Mesothelial cell of epicardium (in vitro differentiated cells): Measurements from ENCODE around the gene KCNQ1OT1. TPM values are rescaled to one million over a fixed set of nuclear protein-coding genes. Genes with fewer than 3 reads are reported as not detected.

Experiments
- DNase-seq, 2 experiments: peaks; one replicate each; pipeline ENCODE4 v3.0.0; 2021; ENCODE audit warnings: low spot score in 2 of 2; ENCODE audit not compliant: unreplicated experiment in 2 of 2
- H3K27ac Mint-ChIP-seq: 2 replicates; pipeline ENCODE4 v1.8.0; 2021; ENCODE audit warnings: mixed read lengths
- H3K27me3 Mint-ChIP-seq: 2 replicates; pipeline ENCODE4 v1.8.0; 2021; ENCODE audit warnings: low read depth, mixed read lengths
- H3K36me3 Mint-ChIP-seq: 2 replicates; pipeline ENCODE4 v1.8.0; 2021; ENCODE audit warnings: mixed read lengths
- H3K4me1 Mint-ChIP-seq: 2 replicates; pipeline ENCODE4 v1.8.0; 2021; ENCODE audit warnings: mixed read lengths
- H3K4me3 Mint-ChIP-seq: 2 replicates; pipeline ENCODE4 v1.8.0; 2021; ENCODE audit warnings: mild to moderate bottlenecking, moderate library complexity, mixed read lengths
- H3K9me3 Mint-ChIP-seq: 2 replicates; pipeline ENCODE4 v1.8.0; 2021; ENCODE audit warnings: mixed read lengths
- CTCF ChIP-seq: fragments of 200-600 bp; sonication (generic); IDR thresholded peaks from one replicate; pipeline ENCODE4 v1.5.0; 2021; ENCODE audit warnings: antibody characterized with exemption; ENCODE audit not compliant: unreplicated experiment
- total RNA-seq: library from RNA; stranded (reverse); gene quantifications from 3 replicates; pipeline ENCODE4 v1.2.1, GENCODE V29; 2021

Gene KCNQ1OT1
- total RNA-seq, 1 donor from 2014 or later: 35.1 TPM

GRCh38 chr11:2704896-2705606 lies 5.3 kb upstream of the KCNQ1OT1 start:
- Mint-ChIP-seq H3K27ac (no peak overlapping the region), H3K4me3 (no peak overlapping the region), H3K9me3 (peaks cover 5% of the 10 kb centered on the region), H3K27me3 (no peaks in the 10 kb centered on the region), H3K36me3 (peaks cover 5% of the 10 kb centered on the region), H3K4me1 (peaks cover 68% of the 10 kb centered on the region)
- no peak for DNase-seq
- no peak for TF ChIP-seq CTCF

GRCh38 chr11:2704356-2704755 lies 4.6 kb upstream of the KCNQ1OT1 start:
- Mint-ChIP-seq H3K36me3 (peaks cover 2% of the 10 kb centered on the region), H3K27ac (peak overlapping the region; percentile 49), H3K4me3 (no peak overlapping the region), H3K27me3 (no peaks in the 10 kb centered on the region), H3K9me3 (no peaks in the 10 kb centered on the region), H3K4me1 (peaks cover 61% of the 10 kb centered on the region)
- TF ChIP-seq CTCF: no peak
- DNase-seq: no peak

- peak overlapping the region; percentile 91 for H3K27ac Mint-ChIP-seq
- no peaks in the 10 kb centered on the region for H3K9me3 Mint-ChIP-seq
- no peak for DNase-seq
- peaks cover 55% of the 10 kb centered on the region for H3K4me1 Mint-ChIP-seq
- TF ChIP-seq CTCF: no peak
- no peaks in the 10 kb centered on the region for H3K27me3 Mint-ChIP-seq
- H3K4me3 Mint-ChIP-seq: peak overlapping the region; percentile 20
- peaks cover 6% of the 10 kb centered on the region for H3K36me3 Mint-ChIP-seq
These were observed 3.8 kb upstream of the KCNQ1OT1 start for GRCh38 chr11:2703363-2704141.

- DNase-seq: no peak
- Mint-ChIP-seq H3K27ac (peak overlapping the region; percentile 97), H3K36me3 (peaks cover 6% of the 10 kb centered on the region), H3K4me1 (peaks cover 55% of the 10 kb centered on the region), H3K4me3 (no peak overlapping the region), H3K27me3 (no peaks in the 10 kb centered on the region), H3K9me3 (no peaks in the 10 kb centered on the region)
- TF ChIP-seq CTCF: no peak
These were observed 3.1 kb upstream of the KCNQ1OT1 start for GRCh38 chr11:2702771-2703362.

GRCh38 chr11:2701898-2702434 lies 2.2 kb upstream of the KCNQ1OT1 start:
- no peak for DNase-seq
- peaks cover 6% of the 10 kb centered on the region for H3K36me3 Mint-ChIP-seq
- H3K4me1 Mint-ChIP-seq: peaks cover 62% of the 10 kb centered on the region
- TF ChIP-seq CTCF: no peak
- no peaks in the 10 kb centered on the region for H3K27me3 Mint-ChIP-seq
- H3K27ac Mint-ChIP-seq: peak overlapping the region; percentile 97
- H3K9me3 Mint-ChIP-seq: no peaks in the 10 kb centered on the region
- peak overlapping the region; percentile 67 for H3K4me3 Mint-ChIP-seq
